ENCODE measurements around the gene PACSIN1.
"Not testable (repeated sequence)": the region's sequence is repeated elsewhere in the genome, so short reads cannot be mapped to it uniquely, and the experiment has no call there.

The PACSIN1 gene

GRCh38 chr6:34457742-34458735 is 7.8 kb upstream of the PACSIN1 start:
- no peak for DNase-seq

- no peak for DNase-seq
Observed at GRCh38 chr6:34459899-34460593, 5.8 kb upstream of the PACSIN1 start.

- DNase-seq, result no peak
Observed at GRCh38 chr6:34460796-34461507, 4.9 kb upstream of the PACSIN1 start.

- no peak for DNase-seq
Observed at GRCh38 chr6:34462010-34462409, 3.9 kb upstream of the PACSIN1 start.

GRCh38 chr6:34462551-34462971 is 3.3 kb upstream of the PACSIN1 start:
- DNase-seq, result no peak

GRCh38 chr6:34463299-34463698 is 2.6 kb upstream of the PACSIN1 start:
- DNase-seq, result no peak

- DNase-seq, result no peak
Observed at GRCh38 chr6:34463849-34464248, 2.0 kb upstream of the PACSIN1 start.

GRCh38 chr6:34466242-34467185 is 638 bp downstream of the PACSIN1 start:
- DNase-seq, result no peak

- no peak for DNase-seq
Observed at GRCh38 chr6:34468378-34468892, 2.6 kb downstream of the PACSIN1 start.

GRCh38 chr6:34469499-34469898 is 3.6 kb downstream of the PACSIN1 start:
- no peak for DNase-seq

- DNase-seq, result no peak
Observed at GRCh38 chr6:34472425-34472824, 6.5 kb downstream of the PACSIN1 start.

GRCh38 chr6:34473967-34474366 is 8.1 kb downstream of the PACSIN1 start:
- DNase-seq, result no peak

- DNase-seq, result no peak
Observed at GRCh38 chr6:34474754-34475153, 8.9 kb downstream of the PACSIN1 start.

GRCh38 chr6:34475238-34475682 is 9.4 kb downstream of the PACSIN1 start:
- DNase-seq, result no peak

GRCh38 chr6:34475767-34476328 is 10.0 kb downstream of the PACSIN1 start:
- DNase-seq, result no peak

GRCh38 chr6:34476447-34476846 is 10.6 kb downstream of the PACSIN1 start:
- no peak for DNase-seq

- DNase-seq, result no peak
Observed at GRCh38 chr6:34476921-34477320, 11.0 kb downstream of the PACSIN1 start.

- no peak for DNase-seq
Observed at GRCh38 chr6:34478796-34479195, 12.9 kb downstream of the PACSIN1 start.

- not testable (repeated sequence) for DNase-seq
Observed at GRCh38 chr6:34483781-34484180, 17.9 kb downstream of the PACSIN1 start.

- no peak for DNase-seq
Observed at GRCh38 chr6:34484391-34484790, 18.5 kb downstream of the PACSIN1 start.

GRCh38 chr6:34484899-34485298 is 19.0 kb downstream of the PACSIN1 start:
- DNase-seq, result no peak
